ENCODE results near the gene DHCR7.
A peak's percentile ranks its signal among the peaks of the same experiment; 100 is the strongest.
"Not testable (repeated sequence)": the region's sequence is repeated elsewhere in the genome, so short reads cannot be mapped to it uniquely, and the experiment has no call there.

DHCR7 gene

DNA sequence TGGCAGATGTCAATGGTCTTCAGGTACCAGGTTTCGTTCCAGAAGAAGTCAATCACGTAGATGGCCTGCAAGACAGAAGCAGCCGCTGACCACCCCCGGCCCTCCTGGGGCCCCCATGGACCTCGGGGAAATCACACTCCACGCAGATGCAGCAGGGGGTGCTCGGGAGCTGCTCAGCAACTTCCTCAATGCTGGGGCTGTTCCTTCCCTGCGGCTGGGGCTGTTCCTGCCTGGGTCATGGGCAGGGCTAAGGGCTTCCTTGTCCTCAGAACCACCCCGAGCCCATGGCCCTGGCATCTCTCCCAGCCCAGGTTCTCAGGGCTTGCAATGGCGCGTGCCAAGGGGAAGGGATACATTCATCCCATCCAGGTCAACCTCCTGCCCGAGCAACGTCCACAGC, 10.3 kb downstream of the DHCR7 start:
- DNase-seq (ENCODE audit: low spot score), result no peak

DNA sequence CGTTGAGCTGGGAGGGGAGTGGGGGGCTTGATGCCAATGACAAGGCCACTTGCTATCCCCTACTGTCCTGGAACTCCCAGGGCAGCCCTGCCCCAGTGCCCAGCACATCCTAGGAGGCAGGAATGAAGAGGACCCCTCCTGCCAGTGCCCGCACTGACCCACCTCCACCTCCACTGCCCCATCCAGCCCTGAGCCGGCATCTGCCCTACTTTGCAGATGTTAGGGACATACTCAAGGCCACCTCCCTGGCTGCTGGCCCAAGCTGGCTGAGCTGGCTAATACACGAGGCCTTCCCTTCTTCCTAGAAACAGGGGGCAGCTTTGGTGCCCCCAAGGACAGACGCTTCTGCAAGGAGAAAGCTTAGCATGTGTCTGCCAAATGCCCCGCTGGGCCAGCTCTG, 10.8 kb downstream of the DHCR7 start:
- no peak for DNase-seq (ENCODE audit: low spot score)

DNA sequence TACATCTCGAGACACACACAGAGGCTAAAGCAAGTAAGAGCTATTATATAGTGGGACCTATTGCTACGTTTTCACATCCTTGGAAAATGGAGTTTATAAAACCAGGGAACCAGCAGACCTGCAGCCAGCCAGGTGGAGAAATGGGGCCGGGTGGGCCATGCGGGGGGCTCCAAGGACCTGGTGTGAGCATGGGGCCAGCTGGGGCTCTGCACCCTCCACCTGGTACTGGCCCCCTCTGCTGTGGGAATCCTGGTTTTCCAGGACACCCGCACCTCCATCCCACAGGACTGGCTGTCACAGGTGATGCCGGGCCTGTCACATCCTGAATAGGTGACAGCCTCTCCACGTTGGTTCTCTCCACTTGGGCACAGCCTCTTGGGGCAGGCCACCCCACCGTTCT, 11.3 kb downstream of the DHCR7 start:
- no peak for DNase-seq (ENCODE audit: low spot score)

DNA sequence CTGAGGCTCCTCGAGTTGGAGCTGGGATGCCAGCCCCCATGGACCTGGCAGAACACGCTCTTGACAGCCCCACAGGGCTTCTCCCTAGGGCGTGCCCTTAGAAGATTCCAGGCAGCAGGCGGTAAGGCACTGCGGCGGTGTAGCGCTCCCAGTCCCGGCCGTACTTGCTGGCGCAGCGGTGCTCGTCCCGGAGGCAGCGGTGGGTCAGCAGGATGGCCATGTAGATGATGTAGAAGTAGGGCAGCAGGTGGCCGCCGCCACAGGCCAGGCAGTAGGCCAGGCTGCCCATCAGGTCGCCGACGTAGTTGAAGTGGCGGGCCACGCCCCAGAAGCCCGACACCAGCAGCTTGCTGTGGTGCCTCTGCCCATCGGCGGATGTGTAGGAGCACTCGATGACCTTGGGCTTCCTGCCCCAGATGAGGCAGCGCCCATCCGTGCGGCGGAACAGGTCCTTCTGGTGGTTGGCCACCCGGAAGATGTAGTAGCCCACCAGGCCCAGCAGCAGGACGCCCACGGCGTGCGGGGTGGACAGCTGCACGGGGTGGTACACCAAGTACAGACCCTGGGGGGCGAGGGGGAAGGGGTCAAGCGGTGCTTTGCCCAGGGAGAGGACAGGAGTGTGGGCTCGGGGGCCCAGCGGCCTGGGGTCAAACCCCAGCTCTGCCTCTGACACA, 12.8 kb downstream of the DHCR7 start:
- DNase-seq (ENCODE audit: low spot score), result no peak

DNA sequence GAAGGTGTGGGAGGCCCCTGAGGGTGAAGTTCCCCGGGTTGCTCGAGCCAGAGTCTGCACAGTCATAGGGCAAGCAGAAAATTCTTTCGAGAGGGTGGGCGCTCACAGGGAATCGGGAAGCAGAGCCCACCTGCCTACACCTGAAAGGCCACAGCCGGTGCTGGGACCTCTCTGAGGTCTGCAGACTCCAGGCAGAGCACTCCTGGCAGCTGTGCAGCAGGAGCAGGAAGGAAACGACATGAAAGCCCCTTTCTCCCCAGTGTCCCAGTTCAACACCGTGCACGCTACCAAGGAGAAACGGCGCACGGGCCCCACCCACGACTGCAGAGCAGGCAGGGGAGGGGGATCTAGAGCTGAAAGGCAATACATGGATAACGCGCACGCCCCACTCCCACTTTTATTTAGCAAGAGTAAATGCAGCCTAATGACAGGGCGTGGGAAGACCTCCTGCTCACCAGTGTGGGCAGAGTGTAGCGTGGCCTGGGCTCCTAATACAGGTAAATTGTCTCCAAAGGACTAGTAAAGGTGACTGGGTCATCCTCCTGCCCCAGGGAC, 13.5 kb downstream of the DHCR7 start:
- DNase-seq (ENCODE audit: low spot score), result no peak

DNA sequence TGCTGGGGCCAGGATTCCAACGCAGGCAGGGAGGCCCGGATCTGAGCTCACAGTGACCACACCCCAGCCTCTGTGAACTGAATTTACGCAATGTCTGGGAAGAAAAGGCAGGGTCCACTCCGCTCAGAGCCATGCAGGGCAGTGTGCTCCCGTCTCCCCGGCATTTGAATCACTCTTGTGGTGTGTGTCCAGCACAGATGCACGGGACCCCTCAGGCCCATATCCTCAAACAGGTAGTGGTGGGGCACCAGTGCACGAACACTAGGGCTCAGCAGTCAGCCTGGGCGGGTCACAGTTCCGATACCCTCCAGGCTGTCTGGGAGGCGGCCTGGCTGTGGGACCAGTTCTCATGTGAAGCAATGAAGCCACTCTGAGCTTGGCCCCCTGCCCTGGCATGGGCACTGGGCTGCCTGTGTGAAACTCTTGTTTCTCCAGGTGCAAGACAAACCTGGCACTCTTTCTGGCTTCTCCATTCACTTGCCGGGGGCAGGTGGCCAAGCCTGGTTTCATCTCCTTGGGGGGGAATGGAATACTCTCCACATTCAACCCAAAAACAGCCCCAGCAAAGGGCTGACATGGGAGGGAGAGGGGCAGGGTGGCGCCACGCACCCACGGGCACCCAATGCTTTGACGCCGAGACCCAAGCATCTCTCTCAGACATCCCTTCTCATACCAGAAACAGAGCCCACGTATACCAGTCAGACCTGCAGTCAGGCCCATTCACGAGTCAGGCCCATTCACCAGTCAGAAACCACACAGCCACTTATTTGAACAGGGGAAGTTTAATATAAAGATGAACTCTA, 14.3 kb downstream of the DHCR7 start:
- DNase-seq (ENCODE audit: low spot score), result no peak

DNA sequence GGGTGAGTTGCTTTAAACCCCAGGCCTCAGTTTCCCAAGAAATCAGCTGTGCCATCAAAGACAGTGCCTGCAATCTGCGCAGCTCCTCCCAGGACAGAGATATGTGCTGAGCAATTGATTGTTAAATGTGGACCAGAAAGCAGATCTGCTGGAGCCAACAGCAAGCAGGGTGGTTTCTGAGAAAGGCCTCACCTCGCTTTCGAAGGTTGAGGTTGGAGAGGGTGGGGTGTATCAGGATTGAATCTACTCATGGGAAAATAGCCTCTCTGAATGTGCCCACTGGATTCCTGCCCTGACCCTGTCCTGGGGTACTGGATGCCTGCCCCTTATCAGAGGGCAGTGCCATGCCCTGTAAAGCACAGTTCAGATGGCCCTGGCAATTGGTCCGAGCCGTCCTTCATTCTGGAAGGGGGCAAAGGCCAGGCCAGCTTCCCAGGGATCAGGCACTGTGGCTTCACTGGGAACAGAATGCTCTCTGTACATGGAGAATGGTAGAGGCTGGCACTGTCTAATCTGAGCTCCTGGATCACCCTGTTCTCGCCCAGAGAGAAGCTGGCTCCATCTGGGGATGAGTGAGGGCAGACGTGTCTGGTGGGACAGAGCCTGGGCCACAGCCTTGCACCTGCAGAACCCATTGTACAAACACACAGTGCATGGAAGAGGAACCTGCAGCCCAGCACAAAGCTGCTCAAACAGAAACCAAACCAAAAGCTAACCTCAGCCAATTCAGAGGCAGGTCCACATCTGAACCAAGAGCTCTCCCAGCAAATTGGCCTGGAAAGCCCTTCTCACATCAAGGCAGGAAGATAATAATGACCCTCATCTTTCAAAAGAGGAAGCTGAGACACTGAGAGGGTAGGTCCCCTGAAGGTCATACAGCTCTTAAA, 15.2 kb downstream of the DHCR7 start:
- DNase-seq (ENCODE audit: low spot score), result no peak

DNA sequence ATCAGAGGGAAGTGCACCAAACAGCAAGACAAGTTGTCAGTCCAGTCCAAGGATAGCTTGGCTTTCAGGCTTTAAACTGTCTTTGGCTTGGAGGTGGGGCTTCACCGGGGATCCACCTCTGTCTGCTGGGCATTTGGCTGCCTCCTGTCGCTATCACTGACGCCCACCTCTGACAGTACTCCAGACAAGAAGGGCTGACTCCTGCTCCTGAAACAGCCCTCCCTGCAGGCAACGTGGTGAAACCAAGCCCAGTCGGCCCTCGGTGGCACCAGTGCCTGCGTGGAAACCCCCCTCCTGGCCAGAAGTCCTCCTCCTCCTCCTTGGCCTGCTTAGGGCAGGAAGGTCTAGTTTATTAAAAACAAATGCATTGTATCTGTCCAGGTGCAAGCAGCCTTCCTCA, 16.9 kb downstream of the DHCR7 start:
- DNase-seq (ENCODE audit: low spot score), result no peak

DNA sequence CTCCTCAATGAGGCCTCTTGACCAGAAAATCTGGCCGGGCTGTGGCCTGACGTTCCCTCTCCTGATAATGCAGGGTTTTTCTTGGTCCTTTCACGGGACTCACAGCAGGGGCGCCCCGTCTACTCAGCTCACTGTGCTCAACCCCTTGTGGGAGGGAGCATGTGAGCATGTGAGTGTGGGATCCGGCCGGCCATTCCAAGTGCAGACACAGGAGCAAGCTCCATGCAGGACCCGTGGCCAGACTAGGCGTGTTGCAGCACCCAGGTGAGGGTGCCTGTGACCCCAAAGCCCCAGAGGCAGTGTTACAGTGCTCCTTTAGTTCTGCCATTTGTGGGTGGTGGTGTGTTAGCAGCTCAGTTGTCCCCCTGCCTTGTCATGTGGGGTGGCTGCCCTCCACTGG, 18.0 kb downstream of the DHCR7 start:
- no peak for DNase-seq (ENCODE audit: low spot score)

DNA sequence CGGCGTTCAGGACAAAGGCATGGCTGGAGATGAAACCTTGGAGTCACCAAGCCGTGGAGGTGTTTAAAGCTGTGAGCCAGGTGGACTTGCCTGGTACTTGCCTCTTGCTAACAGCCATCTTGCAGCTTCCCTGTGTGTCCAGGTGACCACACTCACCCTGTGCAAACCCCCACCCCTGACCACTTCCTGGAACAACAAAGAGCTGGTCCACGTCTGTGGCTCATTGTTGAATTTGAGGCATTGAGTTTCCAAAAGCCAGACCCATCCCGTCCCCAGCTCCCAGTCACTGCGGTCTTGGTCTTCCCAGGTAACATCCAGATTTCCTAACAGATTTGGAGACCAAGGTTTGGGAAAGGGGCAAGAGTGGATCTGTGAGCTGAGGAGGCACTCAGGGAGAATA, 18.5 kb downstream of the DHCR7 start:
- no peak for DNase-seq (ENCODE audit: low spot score)

DNA sequence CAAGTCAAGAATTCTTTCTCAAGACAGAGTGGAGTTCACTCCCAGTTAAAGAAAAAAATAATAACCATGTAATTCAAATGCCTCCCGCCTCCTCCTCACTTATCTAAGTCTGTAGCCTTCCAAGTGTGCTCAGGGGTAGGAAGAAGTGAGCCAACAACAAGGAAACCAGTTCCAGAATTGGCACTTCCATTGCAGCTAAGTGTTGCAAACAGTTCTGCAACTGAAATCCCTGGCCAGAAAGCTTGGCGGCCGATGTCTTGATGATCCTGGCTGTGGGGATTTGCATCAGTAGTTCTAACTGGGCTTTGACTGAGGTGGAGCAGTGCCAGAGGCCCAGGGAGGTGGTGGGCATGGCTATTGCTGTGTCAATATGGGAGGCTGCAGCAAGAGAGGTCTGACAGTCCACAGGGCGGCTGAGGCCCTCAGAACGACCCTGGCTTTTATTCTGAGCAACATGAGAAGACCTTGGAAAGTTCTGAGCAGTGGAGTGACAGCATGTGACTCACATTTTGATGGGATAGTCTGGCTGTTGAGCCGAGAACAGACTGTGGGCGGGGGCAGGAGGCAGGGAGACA, 19.2 kb downstream of the DHCR7 start:
- DNase-seq (ENCODE audit: low spot score), result no peak

DNA sequence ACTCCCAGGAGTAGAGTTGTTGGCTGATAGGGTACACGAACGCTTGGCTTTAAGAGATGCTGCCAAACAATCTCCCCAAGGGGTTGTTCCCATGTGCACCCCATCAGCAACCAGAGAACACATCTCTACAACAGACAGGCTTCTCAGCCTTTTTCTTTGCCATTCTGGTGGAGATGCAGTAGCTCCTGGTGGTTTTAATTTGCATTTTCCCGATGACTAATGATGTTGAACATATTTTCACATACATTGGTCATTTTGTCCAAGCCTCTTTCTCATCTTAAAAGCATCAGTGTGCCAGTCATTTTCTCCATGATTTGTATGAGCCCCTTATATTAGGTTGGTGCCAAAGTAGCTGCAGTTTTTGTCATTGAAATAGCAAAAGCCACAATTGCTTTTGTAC, 21.8 kb downstream of the DHCR7 start:
- no peak for DNase-seq (ENCODE audit: low spot score)

DNA sequence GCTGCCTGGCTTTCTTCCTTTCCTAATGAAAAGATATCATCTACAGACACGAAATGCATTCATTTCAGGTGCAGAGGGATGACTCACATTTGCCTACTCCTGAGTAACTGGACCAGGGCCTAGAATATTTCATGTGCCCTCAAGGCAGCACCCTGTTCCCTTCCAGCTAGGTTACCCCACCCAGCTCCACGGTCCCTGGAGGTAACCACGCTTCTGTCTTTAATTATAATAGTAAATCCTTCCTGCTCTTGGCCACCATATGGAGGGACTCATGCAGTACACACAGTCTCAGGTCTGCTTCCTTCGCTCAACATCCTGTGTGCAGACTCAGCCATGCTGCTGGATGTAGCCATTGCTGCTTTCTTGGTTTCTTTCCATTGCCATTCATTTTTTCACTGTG, 22.3 kb downstream of the DHCR7 start:
- no peak for DNase-seq (ENCODE audit: low spot score)

DNA sequence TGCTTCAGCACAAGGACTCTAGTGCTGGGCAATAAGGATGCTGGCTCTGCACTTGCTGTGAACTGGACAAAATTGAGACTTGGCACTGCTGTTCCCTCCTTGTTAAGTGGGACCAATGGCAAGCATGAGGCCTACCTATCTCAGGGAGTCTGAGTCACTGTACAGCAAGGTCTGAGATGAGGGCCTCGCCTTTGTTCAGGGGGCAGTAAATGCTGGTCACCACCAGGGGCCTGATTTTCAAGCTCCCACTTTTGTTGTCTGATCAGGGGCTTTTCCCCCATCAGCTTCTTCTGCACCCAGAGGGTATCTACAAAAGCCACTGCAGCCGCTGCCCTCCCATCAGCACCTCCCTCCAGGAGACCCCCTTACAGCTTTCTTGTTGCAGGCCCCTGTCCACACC, 22.8 kb downstream of the DHCR7 start:
- DNase-seq (ENCODE audit: low spot score), result no peak

DNA sequence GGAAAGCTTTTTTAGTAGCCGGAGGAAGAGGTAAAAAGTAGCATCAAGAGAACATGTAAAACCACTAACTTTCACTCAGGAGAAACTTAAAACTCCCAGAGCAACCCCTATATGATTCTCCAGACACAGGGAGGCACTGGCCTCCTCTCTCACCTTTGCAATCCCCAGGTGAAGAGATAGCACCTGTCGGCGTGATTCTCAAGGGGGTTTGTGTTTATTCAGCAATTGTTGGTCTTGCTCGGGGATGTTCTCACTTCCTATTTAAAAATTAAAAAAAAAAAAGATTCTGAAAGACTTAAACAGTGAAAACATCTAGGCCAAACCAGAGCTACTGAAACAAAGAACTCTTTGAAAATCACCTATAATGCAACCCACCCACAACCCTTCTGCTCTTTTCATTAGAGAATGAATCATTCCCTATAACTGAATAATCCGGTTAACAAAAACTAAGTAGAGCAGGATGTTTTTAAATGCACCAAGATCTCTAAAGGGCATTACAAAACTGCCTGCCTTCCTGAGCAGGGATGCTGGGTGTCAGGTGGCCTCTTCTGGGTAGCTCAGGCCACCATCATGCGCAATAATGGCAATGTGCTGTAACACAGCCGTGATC, 24.9 kb downstream of the DHCR7 start:
- DNase-seq (ENCODE audit: low spot score), result no peak

DNA sequence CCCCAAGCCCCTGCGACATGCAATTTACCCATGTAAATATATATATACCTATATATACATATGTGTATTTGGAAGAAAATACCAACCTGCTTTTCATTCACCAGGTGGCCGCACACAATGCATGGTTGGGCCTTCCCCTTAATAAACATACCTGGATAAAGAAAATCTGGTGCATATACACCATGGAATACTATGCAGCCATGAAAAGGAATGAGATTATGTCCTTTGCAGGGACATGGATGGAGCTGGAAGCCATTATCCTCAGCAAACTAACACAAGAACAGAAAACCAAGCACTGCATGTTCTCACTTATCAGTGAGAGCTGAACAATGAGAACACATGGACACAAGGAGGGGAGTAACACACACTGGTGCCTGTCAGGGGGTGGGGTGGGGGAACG, 25.9 kb downstream of the DHCR7 start:
- not testable (repeated sequence) for DNase-seq (ENCODE audit: low spot score)

DNA sequence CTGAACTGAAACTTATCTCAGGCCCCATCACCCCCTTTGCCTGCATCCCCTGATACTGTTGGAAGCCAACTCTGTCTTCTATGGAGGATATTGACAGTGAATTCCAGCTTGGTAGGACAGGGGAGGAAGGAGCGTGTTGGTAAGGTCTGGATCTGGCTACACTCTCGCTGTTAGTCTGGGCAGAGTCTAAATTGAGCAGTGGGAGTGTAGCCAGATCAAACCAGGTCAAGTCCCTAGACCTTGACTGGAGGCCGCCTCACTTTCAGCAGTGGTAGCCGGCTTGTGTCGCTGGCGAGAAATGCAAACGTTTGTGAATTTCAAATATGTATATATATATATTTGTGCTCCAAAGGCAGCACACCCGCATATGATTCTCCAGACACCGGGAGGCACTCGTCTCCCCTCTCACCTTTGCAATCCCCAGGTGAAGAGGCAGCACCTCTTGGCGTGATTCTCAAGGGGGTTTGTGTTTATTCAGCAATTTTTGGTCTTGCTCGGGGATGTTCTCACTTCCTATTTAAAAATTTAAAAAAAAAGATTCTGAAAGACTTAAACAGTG, 26.7 kb downstream of the DHCR7 start:
- DNase-seq (ENCODE audit: low spot score), result no peak

DNA sequence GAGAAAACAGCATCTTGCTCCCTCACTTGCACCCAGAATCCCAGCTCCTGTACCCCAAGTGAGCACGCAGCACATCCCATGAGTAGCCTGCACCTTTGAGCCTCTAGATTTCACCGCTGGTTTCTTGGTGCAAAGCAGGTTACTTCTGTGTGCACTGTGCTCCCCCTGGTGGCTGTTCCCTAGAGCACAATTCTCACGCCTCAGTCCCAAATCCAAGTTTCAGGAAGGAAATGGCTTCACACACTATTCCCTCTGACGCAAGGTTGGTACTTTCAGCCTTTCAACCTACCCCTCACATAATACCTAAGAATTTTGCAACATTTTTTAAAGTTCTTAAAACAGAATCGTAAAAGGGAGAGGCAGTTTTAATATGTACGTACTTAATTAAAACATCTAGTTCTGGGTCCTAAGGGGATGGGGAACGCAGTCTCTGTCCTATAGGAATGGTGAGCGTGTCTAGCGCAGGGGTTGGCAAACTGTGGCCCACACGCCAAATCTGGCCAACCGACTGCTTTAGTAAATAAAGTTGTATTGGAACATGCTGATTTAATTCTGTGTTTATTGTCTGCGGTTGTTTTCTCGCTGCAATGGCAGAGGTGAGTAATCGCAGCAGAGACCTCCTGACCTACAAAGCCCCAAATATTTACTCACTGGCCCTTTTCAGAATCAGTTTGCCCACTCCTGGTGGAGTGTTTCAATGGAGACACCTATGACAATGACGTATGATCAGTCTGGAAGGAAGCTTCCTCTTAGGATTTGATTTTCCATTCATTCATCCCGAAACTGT, 27.5 kb downstream of the DHCR7 start:
- DNase-seq (ENCODE audit: low spot score), result peak; percentile 70

DNA sequence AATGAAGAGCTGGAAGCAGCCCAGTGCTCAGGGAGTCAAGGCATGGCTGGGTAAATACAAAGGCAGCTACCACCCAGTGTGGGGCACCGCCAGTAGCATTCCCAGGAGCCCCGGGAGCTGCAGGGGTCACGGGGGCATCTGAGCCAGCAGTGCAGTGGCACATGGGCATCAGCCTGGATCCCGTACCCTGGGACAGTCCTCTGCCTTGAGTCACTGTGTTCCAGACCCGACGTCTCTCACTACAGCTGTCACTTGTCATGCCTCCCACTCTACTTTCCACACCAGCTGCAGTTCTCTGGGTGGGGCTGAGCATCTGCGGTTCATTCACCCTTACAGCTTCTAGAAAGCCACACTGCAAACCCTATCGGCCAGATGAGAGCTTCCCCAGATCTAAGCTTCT, 29.6 kb downstream of the DHCR7 start:
- no peak for DNase-seq (ENCODE audit: low spot score)

DNA sequence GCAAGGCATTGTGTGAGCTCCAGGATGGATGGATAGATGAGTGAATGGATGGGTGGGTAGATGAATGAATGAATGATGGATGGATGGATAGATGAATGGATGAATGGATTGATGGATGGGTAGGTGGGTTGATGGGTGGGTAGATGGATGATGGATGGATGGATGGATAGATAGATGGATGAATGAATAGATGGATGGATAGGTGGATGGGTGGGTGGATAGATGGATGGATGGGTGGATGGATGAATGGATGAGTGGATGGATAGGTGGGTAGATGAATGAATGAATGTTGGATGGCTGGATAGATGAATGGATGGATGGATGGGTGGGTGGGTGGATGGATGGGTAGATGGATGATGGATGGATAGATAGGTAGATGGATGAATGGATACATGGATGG, 33.5 kb downstream of the DHCR7 start:
- DNase-seq (ENCODE audit: low spot score), result no peak

Measured in AG08396 (cell line).